GM13977 (cell line): Measurements from ENCODE around the gene LARP7.
"Not testable (repeated sequence)": the region's sequence is repeated elsewhere in the genome, so short reads cannot be mapped to it uniquely, and the experiment has no call there.

Experiments
- DNase-seq: peaks from one replicate; pipeline ENCODE4 v3.0.0; 2012; ENCODE audit warnings: low spot score
- CTCF ChIP-seq: IDR thresholded peaks from 2 replicates; pipeline ENCODE4 v1.5.1; 2012; ENCODE audit warnings: mild to moderate bottlenecking, control low read depth; ENCODE audit not compliant: insufficient read depth; ENCODE audit errors: extremely low read depth, missing control alignments
- in situ Hi-C: fragments of 300-500 bp; cut with MboI; formaldehyde crosslinking; loops from one replicate; pipeline ENCODE4 v1.12.0; 2022; ENCODE audit warnings: low sequenced_read_pairs, low pct_unique_long_range_greater_than_20kb, mixed read lengths, inconsistent platforms; ENCODE audit not compliant: unreplicated experiment

LARP7 gene

GRCh38 chr4:112604589-112604988 is 32.4 kb upstream of the LARP7 start:
- peak; percentile 54 for TF ChIP-seq CTCF
- in situ Hi-C loops, result loop anchor here (25.0 kb wide), 1 partner anchor 267 kb away; no protein-coding TSS in a partner anchor
- peak; percentile 48 for DNase-seq

- in situ Hi-C loops, result loop anchor here (25.0 kb wide), 1 partner anchor 276 kb away; no protein-coding TSS in a partner anchor
Observed at GRCh38 chr4:112612814-112613213, 24.1 kb upstream of the LARP7 start.

GRCh38 chr4:112616984-112617383 is 20.0 kb upstream of the LARP7 start:
- in situ Hi-C loops, result loop anchor here (25.0 kb wide), 1 partner anchor 280 kb away; no protein-coding TSS in a partner anchor
- DNase-seq, result no peak
- TF ChIP-seq CTCF, result no peak

More at GRCh38 chr4:112612814-112613213, 24.1 kb upstream of the LARP7 start:
- not testable (repeated sequence) for DNase-seq

GRCh38 chr4:112626228-112626627 is 10.7 kb upstream of the LARP7 start:
- no peak for DNase-seq
- in situ Hi-C loops, result loop anchor here (10.0 kb wide), 2 partner anchors 139 to 309 kb away; no protein-coding TSS in a partner anchor
- no peak for TF ChIP-seq CTCF

- in situ Hi-C loops, result no loop called here
- TF ChIP-seq CTCF, result peak; percentile 46
- peak; percentile 23 for DNase-seq
Observed at GRCh38 chr4:112633477-112634235, 3.3 kb upstream of the LARP7 start.

GRCh38 chr4:112637552-112637866 is 566 bp downstream of the LARP7 start:
- DNase-seq, result no peak
- in situ Hi-C loops, result no loop called here

More at GRCh38 chr4:112637552-112637866, 566 bp downstream of the LARP7 start:
- TF ChIP-seq CTCF, result no peak
